GM18511 (cell line): ENCODE measurements around the gene TTC9.
A peak's percentile ranks its signal among the peaks of the same experiment; 100 is the strongest.

ENCODE experiments used
- ATAC-seq: cut with Tn5 transposase; IDR thresholded peaks from one replicate; pipeline ENCODE4 v1.9.1; 2021; ENCODE audit warnings: mild to moderate bottlenecking, moderate library complexity; ENCODE audit not compliant: unreplicated experiment

TTC9 gene

DNA sequence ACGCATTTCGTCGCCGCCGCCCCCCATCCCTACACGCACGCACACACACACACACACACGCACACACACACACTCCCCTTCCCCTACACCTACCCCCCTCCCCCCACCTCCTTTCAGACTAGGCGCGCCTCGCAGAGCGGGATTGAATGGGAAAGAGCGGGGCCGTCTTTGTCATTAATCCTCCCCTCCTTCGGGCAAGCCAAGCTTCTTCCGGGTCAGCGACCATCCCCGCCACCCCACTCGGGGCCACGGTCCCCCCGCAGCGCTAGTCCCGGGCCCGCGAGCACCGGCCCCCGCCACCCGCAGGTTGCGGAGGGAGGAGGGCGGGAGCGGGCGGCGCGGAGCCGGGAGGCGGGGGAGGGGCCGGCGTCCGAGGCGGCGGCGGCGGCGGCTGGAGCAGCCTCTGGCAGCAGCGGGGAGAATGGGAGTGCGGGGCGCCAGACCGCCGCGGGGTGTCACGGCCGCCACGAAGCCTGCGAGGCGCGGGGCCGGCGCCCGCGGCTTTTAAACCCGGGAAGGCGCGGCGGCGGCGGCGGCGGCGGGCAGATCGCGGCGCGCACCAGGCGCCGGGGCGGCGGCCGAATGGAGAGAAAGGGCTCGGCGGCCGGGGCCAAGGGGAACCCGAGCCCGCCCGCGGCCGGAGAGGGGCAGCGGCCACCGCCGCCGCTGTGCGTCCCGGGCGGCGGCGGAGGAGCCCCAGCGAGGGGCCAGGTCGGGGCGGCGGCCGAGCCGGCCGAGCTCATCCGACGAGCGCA lies at the start of gene TTC9:
Gene TTC9 (plus strand): TSS at position 369 of the 755 bp plus-strand sequence. CDS start 214 bp downstream, at position 583.
- ATAC-seq: no peak

DNA sequence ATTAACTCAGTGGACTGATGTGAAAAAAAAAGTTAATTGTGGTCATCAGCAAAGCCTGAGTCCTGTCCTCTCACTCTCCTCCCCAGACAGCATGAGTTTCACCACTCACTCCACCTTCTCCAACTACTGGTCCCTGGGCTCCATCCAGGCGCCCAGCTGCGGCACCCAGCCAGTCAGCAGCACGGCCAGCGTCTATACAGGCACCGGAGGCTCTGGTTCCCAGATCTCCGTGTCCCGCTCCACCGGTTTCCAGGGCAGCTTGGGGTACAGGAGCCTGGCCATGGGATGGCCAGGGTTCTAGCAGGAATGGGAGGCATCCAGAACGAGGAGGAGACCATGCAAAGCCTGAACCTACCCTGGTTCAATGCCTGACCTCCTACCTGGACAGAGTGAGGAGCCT lies 47.3 kb upstream of the TTC9 start:
- ATAC-seq: no peak

DNA sequence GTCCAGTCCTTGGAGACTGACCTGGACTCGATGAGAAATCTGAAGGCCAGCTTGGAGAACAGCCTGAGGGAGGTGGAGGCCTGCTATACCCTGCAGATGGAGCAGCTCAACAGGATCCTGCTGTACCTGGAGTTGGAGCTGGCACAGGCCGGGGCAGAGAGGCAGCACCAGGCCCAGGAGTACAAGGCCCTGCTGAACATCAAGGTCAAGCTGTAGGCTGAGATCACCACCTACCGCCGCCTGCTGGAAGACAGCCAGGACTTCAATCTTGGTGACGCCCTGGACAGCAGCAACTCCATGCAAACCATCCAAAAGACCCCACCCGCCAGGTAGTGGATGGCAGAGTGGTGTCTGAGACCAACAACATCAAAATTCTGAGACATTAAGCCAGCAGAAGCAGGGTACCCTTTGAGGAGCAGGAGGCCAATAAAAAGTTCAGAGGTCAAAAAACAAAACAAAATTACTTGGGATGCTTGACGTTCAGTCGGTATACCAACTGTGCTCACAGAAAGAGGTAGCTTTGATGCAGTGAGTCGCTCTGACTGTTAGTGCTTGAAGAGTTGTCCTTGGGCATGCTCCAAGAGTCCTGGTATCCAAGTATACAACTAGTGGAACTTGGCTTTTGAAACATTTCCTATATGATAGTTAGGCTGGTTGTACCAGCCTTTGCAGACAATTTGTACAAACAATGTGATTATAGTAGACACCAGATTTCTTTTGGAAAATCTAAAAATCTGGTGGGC lies 46.1 kb upstream of the TTC9 start:
- ATAC-seq: no peak

DNA sequence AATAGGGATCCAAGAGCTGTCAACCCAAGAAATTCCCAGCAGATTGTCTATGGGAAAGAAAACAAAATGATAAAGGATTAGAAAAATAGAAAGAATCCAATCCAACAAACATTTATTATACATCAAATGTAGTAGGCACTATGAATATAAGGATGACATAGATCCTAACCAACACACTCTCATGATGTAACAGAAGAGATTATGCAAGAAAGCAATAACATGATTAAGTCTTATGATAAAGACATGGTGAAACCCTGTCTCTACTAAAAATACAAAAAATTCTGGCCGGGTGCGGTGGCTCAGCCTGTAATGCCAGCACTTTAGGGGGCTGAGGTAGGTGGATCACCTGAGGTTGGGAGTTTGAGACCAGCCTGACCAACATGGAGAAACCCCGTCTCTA lies 44.0 kb upstream of the TTC9 start:
- no peak for ATAC-seq

DNA sequence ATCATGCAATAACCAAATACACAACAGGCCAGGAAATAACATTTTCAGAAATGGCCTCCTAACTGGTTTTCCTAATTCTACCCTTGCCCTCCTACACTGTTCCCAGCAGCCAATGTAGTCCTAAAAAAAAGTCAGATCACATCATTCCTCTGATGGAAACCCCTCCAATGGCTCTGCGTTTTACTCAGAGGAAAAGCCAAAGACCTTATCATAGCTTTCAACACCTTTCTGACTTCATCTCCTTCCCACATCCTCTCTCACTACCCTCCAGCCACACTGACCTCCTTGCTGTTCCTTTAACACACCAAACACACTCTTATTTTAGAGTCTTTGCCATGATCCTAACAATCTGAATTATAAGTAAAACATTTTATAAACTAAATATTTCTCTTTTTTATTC lies 42.4 kb upstream of the TTC9 start:
- ATAC-seq: no peak

DNA sequence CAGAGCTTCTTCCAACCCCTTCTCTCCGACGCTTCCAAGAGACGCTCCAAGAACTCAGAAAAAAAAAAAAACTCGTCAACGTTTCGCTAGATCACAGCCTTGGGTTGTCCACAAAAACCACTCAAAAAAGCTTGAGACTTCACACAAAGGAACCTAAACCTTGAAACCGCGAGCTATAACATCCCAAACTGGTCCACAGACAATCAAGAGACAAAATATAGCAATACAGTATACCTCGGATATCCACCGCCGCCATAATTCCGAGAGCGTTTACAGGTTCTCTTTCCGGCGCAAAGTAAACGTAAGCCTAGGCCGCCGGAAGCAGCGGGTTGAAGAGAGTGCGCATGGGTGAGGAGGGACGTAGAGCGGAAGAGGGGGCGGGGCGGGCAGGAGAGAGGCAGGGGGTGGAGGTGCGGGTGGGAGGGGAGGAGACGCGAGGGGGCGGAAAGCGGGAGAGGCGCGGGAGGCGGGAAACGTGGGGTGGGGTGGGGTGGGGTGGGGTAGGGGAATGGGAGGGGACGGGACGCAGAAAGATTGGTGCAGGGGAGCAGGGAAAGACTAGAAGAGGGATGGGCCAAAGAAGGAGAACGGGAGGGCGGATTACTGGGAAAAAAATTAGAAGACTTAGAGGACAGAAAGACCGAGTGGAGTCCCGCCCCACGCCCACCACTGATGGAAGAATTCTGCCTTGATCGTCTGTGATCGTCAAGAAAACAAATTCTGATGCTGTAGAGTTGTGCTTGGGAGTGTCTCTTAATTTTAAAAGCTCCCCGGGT lies 41.1 kb upstream of the TTC9 start, which contains the start of gene MED6:
Gene MED6 (minus strand): TSS at position 274 of the 776 bp plus-strand sequence. CDS start 18 bp downstream, at position 256.
- peak; percentile 95 for ATAC-seq

DNA sequence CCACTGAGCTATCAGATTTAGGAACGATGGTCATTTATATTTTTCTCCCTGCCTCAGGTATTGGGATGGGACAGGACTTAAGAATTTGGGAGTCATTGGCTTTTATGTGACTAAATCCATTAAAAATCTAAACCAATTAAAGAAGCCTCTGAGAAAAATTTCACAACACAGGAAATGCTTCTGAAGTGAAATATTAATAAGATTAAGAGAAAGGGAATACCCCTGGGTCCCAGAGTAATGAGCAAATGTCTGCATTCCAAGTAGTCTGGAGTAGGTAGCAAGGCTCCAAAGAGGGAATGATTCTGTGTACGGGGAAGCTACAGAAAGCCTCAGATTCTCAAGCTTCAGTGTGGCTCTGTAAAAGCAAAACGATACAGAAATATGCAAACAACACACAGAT lies 40.6 kb upstream of the TTC9 start:
- no peak for ATAC-seq

DNA sequence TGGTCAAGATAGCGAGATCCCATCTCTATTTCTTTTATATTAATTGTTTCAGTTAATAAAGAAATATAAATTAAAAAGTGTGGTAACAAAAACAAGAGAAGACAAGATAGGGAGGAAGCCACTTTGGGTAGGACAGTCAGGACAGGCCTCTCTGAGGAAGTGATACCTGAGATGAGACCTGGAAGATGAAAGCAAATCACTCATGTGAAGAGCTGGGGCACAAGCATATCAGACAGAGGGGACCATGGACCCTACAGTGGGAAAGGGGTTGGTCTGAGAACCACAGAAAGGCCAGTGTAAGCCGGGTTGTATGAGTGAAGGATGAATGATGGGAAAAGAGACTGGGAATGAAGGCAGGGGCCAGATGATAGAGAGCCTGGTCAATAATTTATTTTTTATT lies 39.5 kb upstream of the TTC9 start:
- no peak for ATAC-seq

DNA sequence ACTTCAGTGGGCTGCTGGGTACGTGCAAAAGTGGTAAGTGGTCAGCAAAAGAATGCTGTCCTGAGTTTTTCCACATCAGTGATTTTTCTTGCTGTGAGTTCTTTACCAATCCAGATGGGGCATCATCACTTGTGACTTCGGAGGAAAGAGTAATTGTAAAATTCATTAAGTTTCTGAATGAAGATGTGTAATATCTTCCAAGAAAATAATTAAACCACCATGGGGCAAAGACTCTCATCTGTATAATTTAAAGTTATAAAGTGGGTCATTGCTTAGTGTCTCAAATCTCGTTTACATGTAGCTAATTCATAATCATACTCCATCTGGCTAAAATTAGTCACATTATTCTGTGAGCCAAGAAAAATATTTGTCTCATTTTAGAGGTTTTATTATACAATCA lies 30.5 kb upstream of the TTC9 start:
- ATAC-seq: no peak

DNA sequence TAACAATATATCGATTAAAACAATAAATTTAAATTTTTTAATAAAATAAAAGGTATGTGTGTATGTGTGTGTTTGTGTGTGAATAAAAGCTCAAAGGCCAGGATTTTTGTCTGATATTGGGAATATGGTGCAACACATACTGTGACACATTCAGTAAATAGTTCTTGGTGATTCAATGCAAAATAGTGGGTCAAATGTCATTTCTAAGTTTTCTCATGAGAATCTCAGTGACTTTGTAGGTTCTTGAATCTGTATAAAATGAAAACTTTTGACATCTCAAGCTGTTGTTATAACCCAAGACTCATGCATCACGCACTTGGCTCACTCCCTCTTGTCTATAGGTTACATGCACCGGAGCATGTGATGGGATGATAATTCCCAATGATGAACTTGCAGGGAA lies 25.1 kb upstream of the TTC9 start:
- no peak for ATAC-seq

DNA sequence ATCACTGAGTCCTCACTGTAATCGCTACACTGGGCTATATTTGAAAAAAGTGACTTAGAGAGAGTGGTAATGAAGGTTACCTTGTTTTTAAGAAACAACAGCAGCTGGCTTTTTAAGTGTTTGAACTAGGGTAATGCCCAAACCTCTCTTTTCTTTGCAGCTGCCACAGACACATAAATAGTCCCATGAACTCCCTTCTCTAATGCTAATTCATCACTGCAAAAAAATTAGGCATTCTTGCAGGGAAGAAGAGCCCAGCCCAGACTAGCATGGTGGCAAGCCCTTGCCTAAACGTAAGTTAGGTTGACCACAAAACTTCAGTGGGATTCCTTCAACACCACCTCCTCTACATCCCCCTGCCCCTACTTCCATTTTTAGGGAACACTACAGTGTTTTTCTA lies 23.4 kb upstream of the TTC9 start:
- no peak for ATAC-seq

DNA sequence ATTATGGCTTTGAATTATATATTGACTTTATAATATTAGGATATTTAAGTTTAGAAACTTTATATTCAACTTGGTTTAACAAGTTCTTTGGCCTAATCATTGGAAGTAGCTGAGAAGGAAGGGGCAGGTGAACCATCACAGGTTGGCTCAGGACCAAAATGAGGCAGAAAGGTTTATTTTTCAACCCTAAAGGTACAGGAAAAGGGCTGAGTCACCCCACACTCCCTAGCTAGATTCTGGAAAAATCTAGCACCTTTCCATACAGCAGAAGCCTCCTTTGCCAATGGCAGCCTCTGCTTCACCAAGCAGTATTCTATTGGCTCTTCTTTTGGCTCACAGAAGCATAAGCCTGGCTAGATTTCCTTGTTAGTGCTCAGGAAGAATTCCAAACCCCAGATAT lies 22.0 kb upstream of the TTC9 start:
- ATAC-seq: no peak

DNA sequence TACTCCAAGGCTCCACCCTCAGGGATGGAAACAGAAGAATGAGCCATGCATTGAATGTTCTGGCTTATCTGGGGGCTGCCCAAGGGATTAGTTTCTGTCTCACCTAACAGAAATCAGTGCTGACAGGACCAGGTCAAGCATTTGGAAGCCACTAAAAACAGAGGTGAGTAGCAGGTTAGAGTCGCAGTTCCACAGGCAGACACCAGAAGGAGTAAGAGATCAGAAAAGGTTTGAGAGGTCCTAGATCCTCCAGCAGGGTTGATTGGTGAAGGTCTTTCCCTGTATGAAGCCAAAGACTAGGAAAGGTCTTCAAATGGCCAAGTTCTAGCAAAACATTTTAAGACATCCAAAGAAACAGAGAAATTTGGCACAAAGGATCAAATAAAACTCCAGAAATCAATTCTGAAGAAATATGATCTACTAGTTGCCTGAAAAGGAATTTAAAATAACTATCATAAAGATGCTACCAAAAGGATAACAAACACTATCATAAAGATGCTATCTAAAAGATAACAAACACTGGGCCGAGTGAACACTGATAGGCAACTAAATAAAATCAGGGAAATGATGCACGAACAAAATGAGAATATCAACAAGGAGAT lies 19.5 kb upstream of the TTC9 start:
- no peak for ATAC-seq

DNA sequence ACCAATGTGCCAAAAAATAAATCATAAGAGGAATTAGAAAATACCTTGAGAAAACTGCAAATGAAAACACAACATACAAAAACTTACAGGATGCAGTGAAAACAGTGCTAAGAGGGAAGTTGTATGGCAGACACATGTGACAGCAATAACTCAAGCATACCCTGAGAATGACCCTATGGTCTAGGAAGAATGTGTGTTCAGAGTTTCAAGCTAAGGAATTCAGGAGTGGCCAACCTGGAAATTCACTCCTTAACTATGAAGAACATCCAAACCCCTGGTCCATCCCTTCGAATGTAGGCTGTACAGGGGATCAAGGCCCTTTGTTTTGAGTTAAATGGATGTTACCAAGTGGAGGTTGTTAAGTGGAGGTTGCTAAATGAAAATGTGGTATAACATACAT lies 16.7 kb upstream of the TTC9 start:
- no peak for ATAC-seq

DNA sequence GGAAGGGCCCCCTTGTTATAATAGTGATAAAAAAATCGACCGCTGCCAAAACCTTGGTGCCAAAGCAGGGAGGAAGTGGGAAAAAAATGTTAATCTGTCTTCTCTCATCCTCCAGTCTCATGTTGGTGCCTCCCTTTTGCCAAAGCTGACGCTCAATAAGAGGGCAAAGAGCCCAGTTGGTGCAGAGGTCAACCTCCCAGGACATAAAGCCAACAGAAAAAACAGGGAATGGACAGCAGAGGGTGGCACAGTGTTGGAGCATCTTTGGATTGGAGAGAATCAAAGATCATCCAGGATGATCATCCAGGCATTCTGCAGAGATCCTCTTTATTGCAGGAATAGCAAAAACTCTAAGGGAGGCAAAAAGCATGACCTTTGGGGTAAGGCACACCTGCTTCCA lies 9.8 kb upstream of the TTC9 start:
- ATAC-seq: no peak

DNA sequence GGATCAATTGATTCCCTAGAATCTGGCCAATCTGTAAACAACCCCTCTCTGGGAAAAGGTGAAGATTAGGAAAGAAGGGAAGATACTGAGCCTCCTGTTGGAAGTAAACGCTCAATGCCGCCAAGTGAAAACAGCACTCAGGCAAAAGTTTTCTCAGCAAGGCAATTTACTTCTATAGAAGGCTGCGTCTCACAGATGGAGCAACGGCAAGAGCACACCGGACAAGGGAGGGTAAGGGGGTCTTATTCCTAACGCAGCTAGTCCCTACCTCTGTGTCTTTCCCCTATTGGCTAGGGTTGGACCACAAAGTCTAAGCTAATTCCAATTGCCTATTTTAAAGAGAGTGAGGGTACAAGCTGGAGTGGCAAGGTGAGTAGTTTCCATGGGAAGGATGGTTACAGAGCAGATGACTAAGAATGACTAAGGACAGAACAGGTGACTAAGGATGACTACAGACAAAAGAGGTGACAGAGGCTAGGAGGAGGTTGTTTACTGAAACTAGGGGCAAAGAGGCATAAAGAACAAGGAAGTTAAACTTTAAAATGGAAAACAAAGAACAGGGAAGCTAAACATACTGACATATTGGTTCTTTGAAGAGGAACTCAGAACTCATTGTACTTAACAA lies 5.6 kb upstream of the TTC9 start:
- no peak for ATAC-seq

DNA sequence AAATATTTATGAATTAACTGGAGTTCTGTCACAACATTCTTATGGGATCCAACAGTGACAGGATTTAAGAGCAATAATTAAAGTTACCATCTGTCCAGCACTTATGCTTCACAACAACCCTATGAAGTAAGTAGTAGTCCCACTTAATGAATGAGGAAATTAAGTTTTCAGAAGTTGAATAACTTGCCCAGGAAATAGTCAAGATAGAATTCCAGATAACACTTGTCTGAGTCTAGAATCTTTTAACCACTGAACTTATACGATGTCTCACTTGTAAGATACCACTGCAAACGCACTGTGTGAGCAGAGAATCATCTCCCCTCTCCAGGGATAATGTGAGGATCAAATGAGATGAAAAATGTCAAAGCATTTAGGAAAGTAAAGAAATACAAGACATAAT lies 3.3 kb upstream of the TTC9 start:
- no peak for ATAC-seq

DNA sequence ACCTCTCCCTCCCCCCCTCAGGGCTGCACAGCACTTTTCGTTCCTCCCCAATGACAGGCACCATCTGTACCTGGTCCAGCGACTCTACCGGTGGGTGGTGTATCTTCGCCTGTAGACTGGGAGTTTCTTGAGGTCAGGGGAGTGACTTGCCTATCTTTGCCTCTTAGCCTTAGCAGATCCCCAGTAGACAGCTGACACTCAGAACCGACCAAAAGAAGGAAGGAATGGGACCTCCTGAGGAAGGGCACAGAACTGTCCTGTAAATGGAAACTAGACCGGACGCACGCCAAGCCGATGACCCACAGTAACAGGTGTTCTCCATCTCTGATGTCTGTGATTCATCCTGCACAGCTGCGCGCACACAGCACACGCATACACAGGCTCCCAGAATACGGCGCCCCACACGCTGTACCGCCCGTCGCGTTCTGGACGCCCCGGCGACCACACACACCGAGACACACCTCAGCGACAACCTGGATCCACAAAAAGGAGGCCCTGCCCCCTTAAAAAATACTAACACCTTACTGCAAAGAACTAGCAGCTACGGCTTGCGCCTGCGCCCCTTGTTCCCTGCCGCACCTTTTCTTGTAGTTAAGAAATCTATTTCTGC lies 673 bp upstream of the TTC9 start:
- peak; percentile 74 for ATAC-seq

DNA sequence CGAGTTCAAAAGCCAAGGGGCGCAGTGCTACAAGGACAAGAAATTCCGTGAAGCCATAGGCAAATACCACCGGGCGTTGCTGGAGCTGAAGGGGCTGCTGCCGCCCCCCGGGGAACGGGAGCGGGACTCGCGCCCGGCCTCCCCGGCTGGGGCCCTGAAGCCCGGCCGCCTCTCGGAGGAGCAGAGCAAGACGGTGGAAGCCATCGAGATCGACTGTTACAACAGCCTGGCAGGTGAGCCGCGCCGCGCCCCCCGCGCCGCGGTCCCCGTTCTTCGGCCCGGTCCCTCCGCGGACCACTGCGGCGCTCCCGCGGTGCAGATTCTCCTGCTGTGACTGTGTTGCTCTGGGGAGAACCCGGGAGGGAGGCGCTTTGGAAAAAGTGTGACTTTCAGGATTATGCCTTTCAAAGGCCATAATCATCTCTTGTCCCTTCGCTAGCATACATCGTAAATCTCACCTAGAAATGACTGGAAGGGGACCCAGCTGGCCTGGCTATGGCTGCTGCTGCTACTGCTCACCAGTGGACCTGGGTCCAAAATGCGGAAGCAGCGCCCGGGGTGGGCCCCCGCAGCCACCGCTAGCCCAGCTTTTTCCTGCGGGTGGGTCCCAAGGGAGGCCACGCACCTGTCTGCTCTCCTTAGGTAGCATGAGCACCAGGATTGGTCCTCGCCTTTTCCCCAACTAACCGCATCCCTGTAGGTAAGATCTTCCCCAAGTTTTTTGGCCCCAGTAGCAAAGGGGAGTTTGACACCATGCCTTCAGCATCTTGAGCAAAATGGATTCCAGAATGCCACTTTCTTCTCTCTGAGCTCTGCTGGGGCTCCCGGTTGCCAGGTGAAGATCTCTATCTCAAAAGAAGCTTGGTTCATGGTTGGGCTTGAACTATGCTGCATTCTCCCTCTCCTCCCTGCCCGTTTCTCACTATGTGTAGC lies 853 bp downstream of the TTC9 start:
- ATAC-seq: peak; percentile 41
